ENCODE data around the gene VEGFB.

VEGFB gene

GRCh38 chr11:64204464-64204989 is 29.9 kb upstream of the VEGFB start:
- TF ChIP-seq POLR2AphosphoS5 (IDR thresholded peaks at IDR 0.05; ENCODE audit: low read depth, low read length) = peak; percentile 30; the same call in 1 of the 2 replicates
- no peak for TF ChIP-seq FOXP2 (optimal IDR thresholded peaks at IDR 0.05; ENCODE audit: borderline replicate concordance, extremely low read depth, extremely low read length, insufficient read depth)

GRCh38 chr11:64206457-64207255 is 27.7 kb upstream of the VEGFB start, which contains the start of gene FERMT3:
Gene FERMT3, plus strand, starts transcription at chr11:64206721. Its CDS starts 644 bp downstream, at chr11:64207365.
- TF ChIP-seq TAF1 (IDR thresholded peaks at IDR 0.05; ENCODE audit: borderline replicate concordance, insufficient read depth, low read length) (no peak), SIN3A (IDR thresholded peaks at IDR 0.05; ENCODE audit: borderline replicate concordance, insufficient read depth, low read length) (no peak), FOXP2 (optimal IDR thresholded peaks at IDR 0.05; ENCODE audit: borderline replicate concordance, extremely low read depth, extremely low read length, insufficient read depth) (no peak), POLR2AphosphoS5 (IDR thresholded peaks at IDR 0.05; ENCODE audit: low read depth, low read length) (no peak), REST (IDR thresholded peaks at IDR 0.05; ENCODE audit: insufficient read depth in 1 of 2, low read depth in 2 of 2, low read length in 2 of 2) (no peak)

- TF ChIP-seq FOXP2 (optimal IDR thresholded peaks at IDR 0.05; ENCODE audit: borderline replicate concordance, extremely low read depth, extremely low read length, insufficient read depth) (peak; percentile 79), SIN3A (IDR thresholded peaks at IDR 0.05; ENCODE audit: borderline replicate concordance, insufficient read depth, low read length) (no peak), TAF1 (IDR thresholded peaks at IDR 0.05; ENCODE audit: borderline replicate concordance, insufficient read depth, low read length) (peak; percentile 41; the same call in 1 of the 2 replicates), REST (IDR thresholded peaks at IDR 0.05; ENCODE audit: insufficient read depth in 1 of 2, low read depth in 2 of 2, low read length in 2 of 2) (peak in 1 of 2 experiments; percentile 39; a peak in 1 of 4 replicates), POLR2AphosphoS5 (IDR thresholded peaks at IDR 0.05; ENCODE audit: low read depth, low read length) (no peak; the same call in 1 of the 2 replicates)
These were observed 26.9 kb upstream of the VEGFB start for GRCh38 chr11:64207256-64208085.

- TF ChIP-seq SIN3A (IDR thresholded peaks at IDR 0.05; ENCODE audit: borderline replicate concordance, insufficient read depth, low read length) = no peak
- no peak for TF ChIP-seq TAF1 (IDR thresholded peaks at IDR 0.05; ENCODE audit: borderline replicate concordance, insufficient read depth, low read length)
- no peak for TF ChIP-seq FOXP2 (optimal IDR thresholded peaks at IDR 0.05; ENCODE audit: borderline replicate concordance, extremely low read depth, extremely low read length, insufficient read depth)
- TF ChIP-seq REST (IDR thresholded peaks at IDR 0.05; ENCODE audit: insufficient read depth in 1 of 2, low read depth in 2 of 2, low read length in 2 of 2) = no peak
- no peak for TF ChIP-seq POLR2AphosphoS5 (IDR thresholded peaks at IDR 0.05; ENCODE audit: low read depth, low read length)
These were observed 26.1 kb upstream of the VEGFB start for GRCh38 chr11:64208086-64208795.

All from PFSK-1 (cell line).